ENCODE results near the gene WDR88. TPM values are rescaled to one million over a fixed set of nuclear protein-coding genes. Genes with fewer than 3 reads are reported as not detected.

WDR88 gene
- total and polyA plus RNA-seq, 2 donors (not counting 1 experiment from before 2014, with no cell fraction given), result 0.47 TPM; not detected in 1

- Histone ChIP-seq H3K4me3 (ENCODE audit: control extremely low read depth in 1 of 5, extremely low read depth in 1 of 5, insufficient read depth in 1 of 5, low read depth in 2 of 5, low read length in 4 of 5) (no peak overlapping the region), H3K4me1 (ENCODE audit: control insufficient read depth in 2 of 2, insufficient read depth in 2 of 2, low read length in 2 of 2) (no peaks in the 10 kb centered on the region), H4K20me1 (ENCODE audit: control insufficient read depth, insufficient read depth, low read length, poor library complexity, severe bottlenecking) (no peaks in the 10 kb centered on the region), H2AFZ (ENCODE audit: insufficient read depth, low read depth, low read length, poor library complexity, severe bottlenecking) (no peak overlapping the region), H3K36me3 (replicated peaks in 1 of 2; ENCODE audit: control extremely low read depth in 1 of 2, control insufficient read depth in 1 of 2, extremely low read depth in 1 of 2, insufficient read depth in 2 of 2, low read length in 1 of 2) (no peaks in the 10 kb centered on the region), H3K27me3 (replicated peaks in 1 of 4; ENCODE audit: control extremely low read depth in 1 of 4, control insufficient read depth in 3 of 4, insufficient read depth in 4 of 4, low read length in 3 of 4) (no peaks in the 10 kb centered on the region), H3K27ac (ENCODE audit: low read length in 2 of 2) (no peak overlapping the region), H3K4me2 (replicated peaks; ENCODE audit: low read depth, low read length, poor library complexity, severe bottlenecking) (no peak overlapping the region), H3K79me2 (ENCODE audit: control insufficient read depth, insufficient read depth, low read length) (no peaks in the 10 kb centered on the region), H3K9me3 (ENCODE audit: control extremely low read depth in 1 of 3, control insufficient read depth in 2 of 3, insufficient read depth in 1 of 3, low read length in 2 of 3) (no peaks in the 10 kb centered on the region), H3K9ac (ENCODE audit: low read length) (no peak overlapping the region)
- CTCF ChIA-PET, result no interaction called here
- no peak for ATAC-seq (ENCODE audit: low read depth)
- TF ChIP-seq CTCF (IDR thresholded peaks at IDR 0.05) (no peak), EZH2 (IDR thresholded peaks at IDR 0.05; ENCODE audit: borderline replicate concordance, insufficient read depth, low read depth, low read length, poor library complexity, severe bottlenecking) (no peak)
- WGBS (ENCODE audit: insufficient coverage), result 85% methylated on average over 5 of the region's 6 CpGs
- no peak overlapping the region for H3K4me3 Mint-ChIP-seq
- no peak overlapping the region for H3K27ac Mint-ChIP-seq
- POLR2A ChIA-PET, result no interaction called here
- intact Hi-C loops (cut with micrococcal nuclease), result no loop called here
- H3K9me3 Mint-ChIP-seq (ENCODE audit: insufficient read depth), result no peaks in the 10 kb centered on the region
- no peak for DNase-seq
- no peaks in the 10 kb centered on the region for H3K4me1 Mint-ChIP-seq
- no peaks in the 10 kb centered on the region for H3K27me3 Mint-ChIP-seq
Observed at GRCh38 chr19:33203529-33203928, 71.6 kb downstream of the WDR88 start.

GRCh38 chr19:33204136-33204973, 72.4 kb downstream of the WDR88 start:
- Histone ChIP-seq H3K4me1 (ENCODE audit: control insufficient read depth in 2 of 2, insufficient read depth in 2 of 2, low read length in 2 of 2) (no peaks in the 10 kb centered on the region), H2AFZ (ENCODE audit: insufficient read depth, low read depth, low read length, poor library complexity, severe bottlenecking) (no peak overlapping the region), H3K4me3 (ENCODE audit: control extremely low read depth in 1 of 5, extremely low read depth in 1 of 5, insufficient read depth in 1 of 5, low read depth in 2 of 5, low read length in 4 of 5) (no peak overlapping the region), H3K27me3 (replicated peaks in 1 of 4; ENCODE audit: control extremely low read depth in 1 of 4, control insufficient read depth in 3 of 4, insufficient read depth in 4 of 4, low read length in 3 of 4) (no peaks in the 10 kb centered on the region), H3K79me2 (ENCODE audit: control insufficient read depth, insufficient read depth, low read length) (no peaks in the 10 kb centered on the region), H3K27ac (ENCODE audit: low read length in 2 of 2) (no peak overlapping the region), H3K36me3 (replicated peaks in 1 of 2; ENCODE audit: control extremely low read depth in 1 of 2, control insufficient read depth in 1 of 2, extremely low read depth in 1 of 2, insufficient read depth in 2 of 2, low read length in 1 of 2) (no peaks in the 10 kb centered on the region), H3K4me2 (replicated peaks; ENCODE audit: low read depth, low read length, poor library complexity, severe bottlenecking) (no peak overlapping the region), H4K20me1 (ENCODE audit: control insufficient read depth, insufficient read depth, low read length, poor library complexity, severe bottlenecking) (no peaks in the 10 kb centered on the region), H3K9me3 (ENCODE audit: control extremely low read depth in 1 of 3, control insufficient read depth in 2 of 3, insufficient read depth in 1 of 3, low read length in 2 of 3) (no peaks in the 10 kb centered on the region), H3K9ac (ENCODE audit: low read length) (no peak overlapping the region)
- ChIA-PET POLR2A (no interaction called here), CTCF (no interaction called here)
- H3K4me3 Mint-ChIP-seq, result no peak overlapping the region
- no peaks in the 10 kb centered on the region for H3K4me1 Mint-ChIP-seq
- no peaks in the 10 kb centered on the region for H3K9me3 Mint-ChIP-seq (ENCODE audit: insufficient read depth)
- 93% methylated on average over 31 of the region's 32 CpGs for WGBS (ENCODE audit: insufficient coverage)
- no peak overlapping the region for H3K27ac Mint-ChIP-seq
- H3K27me3 Mint-ChIP-seq, result no peaks in the 10 kb centered on the region
- no peak for ATAC-seq (ENCODE audit: low read depth)
- intact Hi-C loops (cut with micrococcal nuclease), result no loop called here
- TF ChIP-seq CTCF (IDR thresholded peaks at IDR 0.05), result no peak
- no peak for TF ChIP-seq EZH2 (IDR thresholded peaks at IDR 0.05; ENCODE audit: borderline replicate concordance, insufficient read depth, low read depth, low read length, poor library complexity, severe bottlenecking)
- DNase-seq, result no peak
